GM21619 (cell line): ENCODE results near the gene IFNK.
"Not testable (repeated sequence)": the region's sequence is repeated elsewhere in the genome, so short reads cannot be mapped to it uniquely, and the experiment has no call there.

Experiments
- ATAC-seq: cut with Tn5 transposase; IDR thresholded peaks from one replicate; pipeline ENCODE4 v1.9.1; 2021; ENCODE audit not compliant: unreplicated experiment

The IFNK gene

GRCh38 chr9:27524236-27524635 lies at the start of gene IFNK:
TSS of gene IFNK (plus strand) at chr9:27524290. CDS start at chr9:27524337, 47 bp downstream.
- no peak for ATAC-seq

GRCh38 chr9:27474305-27474704 lies 49.8 kb upstream of the IFNK start:
- ATAC-seq: no peak

- ATAC-seq: no peak
These were observed 49.0 kb upstream of the IFNK start for GRCh38 chr9:27475057-27475595.

GRCh38 chr9:27476870-27477515 lies 47.1 kb upstream of the IFNK start:
- no peak for ATAC-seq

GRCh38 chr9:27478322-27478721 lies 45.8 kb upstream of the IFNK start:
- no peak for ATAC-seq

GRCh38 chr9:27482709-27483108 lies 41.4 kb upstream of the IFNK start:
- no peak for ATAC-seq

GRCh38 chr9:27483576-27483975 lies 40.5 kb upstream of the IFNK start:
- no peak for ATAC-seq

- ATAC-seq: peak; percentile 85
These were observed 38.9 kb upstream of the IFNK start for GRCh38 chr9:27485158-27485557.

GRCh38 chr9:27487128-27487640 lies 36.9 kb upstream of the IFNK start:
- no peak for ATAC-seq

GRCh38 chr9:27487927-27488326 lies 36.2 kb upstream of the IFNK start:
- no peak for ATAC-seq

- peak; percentile 67 for ATAC-seq
These were observed 34.8 kb upstream of the IFNK start for GRCh38 chr9:27489087-27489876.

GRCh38 chr9:27491154-27491553 lies 32.9 kb upstream of the IFNK start:
- ATAC-seq: no peak

GRCh38 chr9:27495480-27496134 lies 28.5 kb upstream of the IFNK start:
- ATAC-seq: no peak

GRCh38 chr9:27496135-27496504 lies 28.0 kb upstream of the IFNK start:
- ATAC-seq: no peak

- ATAC-seq: no peak
These were observed 26.1 kb upstream of the IFNK start for GRCh38 chr9:27497883-27498417.

- ATAC-seq: peak; percentile 68
These were observed 24.6 kb upstream of the IFNK start for GRCh38 chr9:27499451-27499850.

- not testable (repeated sequence) for ATAC-seq
These were observed 23.2 kb upstream of the IFNK start for GRCh38 chr9:27500902-27501301.

GRCh38 chr9:27503623-27504022 lies 20.5 kb upstream of the IFNK start:
- no peak for ATAC-seq

GRCh38 chr9:27504259-27504658 lies 19.8 kb upstream of the IFNK start:
- ATAC-seq: no peak

GRCh38 chr9:27505744-27506161 lies 18.3 kb upstream of the IFNK start:
- no peak for ATAC-seq

GRCh38 chr9:27506981-27507380 lies 17.1 kb upstream of the IFNK start:
- ATAC-seq: no peak
